NCI-H2196 treated with DMSO at 0.1 percent for 48 hours (cell line): Measurements from ENCODE around the gene SLC25A24.
"Not testable (repeated sequence)": the region's sequence is repeated elsewhere in the genome, so short reads cannot be mapped to it uniquely, and the experiment has no call there.

ENCODE experiments used
- DNase-seq: peaks from one replicate; lab custom pipeline; 2025; ENCODE audit not compliant: unreplicated experiment; lab: John Stamatoyannopoulos, UW

Gene SLC25A24

DNA sequence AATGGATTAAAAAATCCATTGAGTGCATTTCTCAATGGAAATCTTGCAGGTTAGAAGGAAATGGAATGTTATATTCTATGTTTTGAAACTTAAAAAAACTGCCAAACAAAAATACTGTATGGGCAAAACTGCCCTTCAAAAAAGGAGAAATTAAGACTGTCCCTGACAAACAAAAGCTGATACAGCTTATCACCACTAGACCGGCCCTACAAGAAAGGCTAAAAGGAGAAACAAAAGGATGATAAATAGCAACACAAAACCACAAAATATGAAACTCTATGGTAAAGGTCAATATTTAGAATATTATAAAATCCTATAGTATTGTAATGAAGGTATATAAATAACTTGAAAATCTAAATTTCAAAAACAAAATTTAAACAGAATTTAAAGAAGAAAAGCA lies 60.0 kb downstream of the SLC25A24 start:
- no peak for DNase-seq

DNA sequence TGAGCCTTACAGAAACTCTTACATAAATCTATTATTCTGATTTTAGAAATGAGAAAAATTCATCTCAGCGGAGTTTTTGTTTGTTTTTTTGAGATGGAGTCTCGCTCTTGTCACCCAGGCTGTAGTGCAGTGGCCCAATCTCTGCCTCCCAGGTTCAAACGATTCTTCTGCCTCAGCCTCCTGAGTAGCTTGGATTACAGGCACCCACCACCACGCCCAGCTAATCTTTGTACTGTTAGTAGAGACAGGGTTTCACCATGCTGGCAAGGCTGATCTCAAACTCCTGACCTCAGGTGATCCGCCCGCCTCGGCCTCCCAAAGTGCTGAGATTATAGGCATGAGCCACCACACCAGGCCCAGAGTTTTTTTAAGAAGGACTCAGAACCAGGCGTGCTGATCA lies 60.6 kb downstream of the SLC25A24 start:
- DNase-seq = not testable (repeated sequence)

DNA sequence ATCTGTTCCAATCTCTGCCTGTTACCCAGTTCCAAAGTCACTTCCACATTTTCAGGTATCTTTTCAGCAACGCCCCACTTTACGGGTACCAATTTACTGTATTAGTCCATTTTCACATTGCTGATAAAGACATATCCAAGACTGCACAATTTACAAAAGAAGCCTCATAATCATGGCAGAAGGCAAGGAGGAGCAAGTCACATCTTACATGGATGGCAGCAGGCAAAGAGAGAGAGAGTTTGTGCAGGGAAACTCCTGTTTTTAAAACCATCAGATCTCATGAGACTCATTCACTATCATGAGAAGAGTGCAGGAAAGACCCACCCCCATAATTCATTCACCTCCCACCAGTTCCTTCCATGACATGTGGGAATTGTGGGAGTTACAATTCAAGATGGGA lies 67.0 kb downstream of the SLC25A24 start:
- DNase-seq = not testable (repeated sequence)

DNA sequence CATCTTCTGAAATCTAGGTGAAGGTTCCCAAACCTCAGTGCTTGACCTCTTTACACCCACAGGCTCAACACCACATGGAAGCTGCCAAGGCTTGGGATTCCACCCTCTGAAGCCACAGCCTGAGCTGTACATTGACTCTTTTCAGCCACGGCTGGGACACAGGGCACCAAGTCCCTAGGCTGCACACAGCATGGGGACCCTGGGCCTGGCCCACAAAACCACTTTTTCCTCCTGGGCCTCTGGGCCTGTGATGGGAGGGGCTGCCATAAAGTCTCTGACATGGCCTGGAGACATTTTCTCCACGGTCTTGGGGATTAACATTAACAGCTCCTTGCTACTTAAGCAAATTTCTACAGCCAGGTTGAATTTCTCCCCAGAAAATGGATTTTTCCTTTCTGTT lies 67.8 kb downstream of the SLC25A24 start:
- DNase-seq = not testable (repeated sequence)

DNA sequence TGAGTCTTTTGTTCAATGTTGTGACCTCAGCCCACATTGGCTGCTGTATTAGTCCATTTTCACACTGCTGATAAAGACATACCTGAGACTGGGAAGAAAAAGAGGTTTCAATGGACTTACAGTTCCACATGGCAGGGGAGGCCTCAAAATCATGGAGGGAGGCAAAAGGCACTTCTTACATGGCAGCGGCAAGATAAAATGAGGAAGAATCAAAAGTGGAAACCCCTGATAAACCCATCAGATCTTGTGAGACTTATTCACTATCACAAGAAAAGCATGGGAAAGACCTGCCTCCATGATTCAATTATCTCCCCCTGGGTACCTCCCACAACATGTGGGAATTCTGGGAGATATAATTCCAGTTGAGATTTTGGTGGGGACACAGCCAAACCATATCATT lies 68.9 kb downstream of the SLC25A24 start:
- DNase-seq = not testable (repeated sequence)

DNA sequence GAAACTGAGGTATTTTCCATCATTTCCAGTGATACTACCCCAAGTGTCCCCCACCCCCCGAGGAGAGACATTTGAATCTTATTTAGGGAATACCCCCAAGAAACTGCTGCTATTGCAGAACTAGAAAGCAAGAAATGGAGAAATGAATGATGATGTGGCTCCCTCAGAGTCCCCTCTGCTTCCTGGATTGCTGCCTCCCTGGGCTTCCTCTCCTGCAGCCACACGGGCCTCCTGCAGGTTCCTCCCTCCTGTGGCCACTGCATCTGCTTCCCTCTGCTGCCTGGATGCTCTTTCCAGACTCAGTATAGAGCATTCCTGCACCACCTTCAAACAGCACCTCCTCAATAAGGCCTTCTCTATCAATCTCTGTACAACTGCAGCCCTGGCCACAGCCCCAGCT lies 69.3 kb downstream of the SLC25A24 start:
- no peak for DNase-seq

DNA sequence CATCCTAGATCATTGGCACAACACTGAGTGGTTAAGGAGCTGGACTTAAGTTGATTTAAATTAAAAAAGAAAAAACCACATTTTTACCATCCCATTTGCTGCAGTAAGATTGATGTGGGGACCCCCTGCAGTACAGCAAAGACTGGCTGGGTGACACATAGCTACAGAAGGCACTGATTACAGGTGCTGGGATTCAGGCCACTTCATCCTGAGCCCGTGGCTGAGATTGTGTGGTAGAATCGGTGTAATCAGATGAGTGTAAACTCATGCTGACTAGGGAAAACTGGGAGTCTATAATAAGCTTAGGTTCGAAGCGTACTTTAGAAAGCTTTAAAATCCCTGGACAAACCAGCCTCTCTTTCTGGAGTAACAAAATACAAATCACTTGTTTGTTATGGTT lies 70.1 kb downstream of the SLC25A24 start:
- DNase-seq = no peak

DNA sequence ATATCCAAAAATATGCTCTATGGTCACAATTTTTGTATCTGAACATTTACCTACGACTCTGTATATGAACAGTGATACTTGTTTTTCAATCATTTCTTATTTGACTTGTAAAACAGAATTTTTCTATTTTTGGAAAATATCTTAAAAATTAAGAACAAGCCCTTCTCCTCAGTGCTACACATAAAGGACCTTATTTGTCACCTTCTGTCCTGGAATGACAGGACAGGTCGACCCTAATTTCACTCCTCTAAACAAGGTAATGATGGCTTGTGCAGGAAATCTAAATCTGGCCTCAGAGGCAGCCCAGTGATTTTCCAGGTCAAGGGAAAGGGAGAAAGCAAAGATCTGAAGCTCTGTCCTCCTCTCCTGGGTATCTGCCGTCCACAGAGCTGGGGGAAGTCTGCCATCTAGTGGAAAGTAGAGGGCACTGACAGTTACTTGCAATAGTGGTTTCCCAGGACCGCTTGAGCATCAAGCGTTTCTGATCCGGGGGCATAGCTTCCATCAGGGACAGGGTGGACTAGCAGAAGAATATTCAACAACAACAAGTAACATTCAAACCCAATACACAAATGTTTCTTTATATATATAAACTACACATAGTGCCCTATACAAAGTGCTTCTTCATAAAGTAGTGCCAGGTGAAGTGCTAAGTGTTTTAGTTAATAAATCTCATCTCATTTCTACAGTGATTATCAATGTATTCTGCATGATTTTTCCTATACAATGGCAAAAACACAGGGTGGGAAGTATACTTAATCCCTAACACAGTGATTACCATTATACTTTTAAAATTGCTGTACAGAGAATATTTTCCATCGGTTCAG lies 74.6 kb downstream of the SLC25A24 start:
- DNase-seq = peak; percentile 22

DNA sequence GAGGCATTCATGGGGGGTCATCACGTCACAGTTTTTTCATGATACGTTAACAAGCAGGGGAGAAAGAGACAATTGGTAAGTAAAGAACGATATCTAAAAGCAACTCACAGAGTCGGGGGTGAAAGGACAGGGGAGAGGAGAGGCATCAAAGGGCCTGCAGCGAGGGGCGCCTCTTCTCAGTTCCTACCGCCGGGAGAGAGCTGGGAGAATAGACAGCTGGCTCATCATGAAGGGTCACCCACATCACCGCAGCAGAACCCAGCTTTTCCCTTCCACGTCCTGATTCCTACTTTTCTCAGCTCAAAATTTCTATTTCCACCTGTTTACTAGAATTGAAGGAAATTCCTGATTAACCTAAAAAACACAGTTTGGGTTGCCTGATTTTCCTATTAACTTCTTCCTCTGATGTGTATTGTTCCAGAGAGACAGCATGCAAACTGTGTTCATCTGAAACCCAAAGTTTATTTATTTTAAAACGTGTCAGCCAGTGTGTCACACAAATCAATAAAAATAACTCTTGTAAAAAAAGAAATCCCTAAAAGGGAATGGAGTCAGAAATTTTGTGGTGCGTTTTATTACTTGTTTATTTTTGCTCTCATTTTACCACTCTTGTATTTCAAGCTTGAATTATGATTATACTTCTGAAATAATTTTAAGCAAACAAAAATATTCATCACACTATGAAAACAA lies 75.4 kb downstream of the SLC25A24 start:
- DNase-seq = no peak

DNA sequence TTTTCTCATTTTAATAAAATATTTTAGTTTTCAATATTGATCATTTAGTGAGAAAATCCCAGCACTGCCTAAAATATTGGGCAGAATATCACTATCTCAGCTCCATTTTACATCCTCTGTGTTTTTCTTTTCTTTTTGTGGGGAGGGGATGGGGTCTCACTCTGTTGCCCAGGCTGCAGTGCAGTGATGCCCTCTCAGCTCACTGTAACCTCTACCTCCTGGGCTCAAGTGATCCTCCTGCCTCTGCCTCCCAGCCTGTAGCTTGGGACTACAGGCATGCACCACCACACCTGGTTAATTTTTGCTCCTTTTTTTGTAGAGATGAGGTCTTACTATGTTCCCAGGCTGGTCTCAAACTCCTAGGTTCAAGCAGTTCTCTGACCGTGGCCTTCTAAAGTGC lies 76.1 kb downstream of the SLC25A24 start:
- no peak for DNase-seq

DNA sequence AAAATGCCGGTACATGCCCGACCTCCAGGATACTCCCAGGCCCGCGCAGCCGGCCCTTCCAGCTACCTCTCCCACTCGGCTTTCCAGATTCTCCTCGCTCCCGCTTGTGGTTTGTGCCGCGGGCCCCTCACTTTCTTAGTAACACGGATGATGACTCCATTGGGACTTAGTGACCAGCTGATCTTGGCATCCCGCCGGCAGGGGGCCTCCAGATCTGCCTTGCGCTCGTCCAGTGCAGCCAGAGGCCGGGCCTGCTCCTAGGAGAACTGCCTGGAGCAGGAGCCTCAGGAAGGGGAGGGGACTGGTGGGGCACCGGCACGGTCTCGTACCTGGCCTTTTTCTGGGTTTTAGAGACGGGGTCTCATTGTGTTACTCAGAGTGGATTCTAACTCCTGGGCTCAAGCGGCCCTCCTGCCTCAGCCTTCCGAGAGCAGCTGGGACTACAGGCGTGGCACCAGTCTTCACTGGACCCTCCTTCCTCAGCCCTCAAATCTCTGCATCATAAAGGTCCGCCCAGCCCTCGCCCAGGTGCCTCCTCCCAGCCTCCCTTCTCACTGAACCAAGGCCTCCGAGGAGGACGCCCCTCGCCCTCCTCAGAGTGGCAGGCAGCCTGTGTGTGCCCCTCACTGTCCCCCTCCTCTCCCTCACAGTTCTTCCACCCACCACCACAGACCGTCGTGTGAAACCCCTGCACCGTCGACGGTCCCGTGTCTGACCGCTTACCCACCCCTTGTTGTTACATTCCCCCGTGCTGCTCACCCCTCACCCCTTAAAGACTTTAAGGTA lies 78.6 kb downstream of the SLC25A24 start:
- DNase-seq = no peak

DNA sequence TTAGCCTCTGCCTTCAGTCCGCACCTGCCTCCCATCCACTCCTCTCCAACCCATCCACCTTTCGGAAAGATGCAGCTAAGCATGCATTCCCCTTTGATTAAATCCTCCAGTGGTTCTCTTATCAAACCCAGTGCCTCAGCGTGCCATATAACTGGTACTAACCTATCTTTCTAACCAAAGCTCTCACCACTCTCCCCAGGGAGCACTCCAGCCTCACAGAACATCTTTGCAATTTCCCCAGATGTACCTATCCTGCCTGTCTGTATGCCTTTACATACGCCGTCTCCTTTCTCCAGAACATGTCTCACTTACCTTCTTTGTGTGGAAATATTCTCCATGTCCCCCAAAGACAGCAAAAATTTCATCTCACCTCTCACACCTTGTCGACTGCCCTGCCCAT lies 80.0 kb downstream of the SLC25A24 start:
- no peak for DNase-seq

DNA sequence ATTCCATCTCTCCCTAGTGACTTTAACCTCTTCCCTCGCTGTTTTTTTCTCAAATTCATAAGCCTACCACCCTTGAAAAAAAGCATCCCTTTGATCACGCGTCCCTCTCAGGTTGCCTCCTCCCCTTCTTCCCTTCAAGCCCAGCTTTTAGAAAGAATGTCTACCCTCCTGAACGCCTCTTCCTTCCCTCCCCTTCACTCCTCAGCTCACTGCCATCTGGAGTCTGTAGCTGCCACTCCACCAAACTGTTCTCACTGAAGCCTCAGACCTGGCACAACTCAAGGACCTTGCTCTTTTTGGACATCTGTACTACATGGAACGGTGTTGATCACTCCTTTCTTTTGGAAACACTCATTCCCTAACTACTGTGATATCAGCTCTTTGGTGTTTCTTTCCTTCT lies 80.6 kb downstream of the SLC25A24 start:
- no peak for DNase-seq

DNA sequence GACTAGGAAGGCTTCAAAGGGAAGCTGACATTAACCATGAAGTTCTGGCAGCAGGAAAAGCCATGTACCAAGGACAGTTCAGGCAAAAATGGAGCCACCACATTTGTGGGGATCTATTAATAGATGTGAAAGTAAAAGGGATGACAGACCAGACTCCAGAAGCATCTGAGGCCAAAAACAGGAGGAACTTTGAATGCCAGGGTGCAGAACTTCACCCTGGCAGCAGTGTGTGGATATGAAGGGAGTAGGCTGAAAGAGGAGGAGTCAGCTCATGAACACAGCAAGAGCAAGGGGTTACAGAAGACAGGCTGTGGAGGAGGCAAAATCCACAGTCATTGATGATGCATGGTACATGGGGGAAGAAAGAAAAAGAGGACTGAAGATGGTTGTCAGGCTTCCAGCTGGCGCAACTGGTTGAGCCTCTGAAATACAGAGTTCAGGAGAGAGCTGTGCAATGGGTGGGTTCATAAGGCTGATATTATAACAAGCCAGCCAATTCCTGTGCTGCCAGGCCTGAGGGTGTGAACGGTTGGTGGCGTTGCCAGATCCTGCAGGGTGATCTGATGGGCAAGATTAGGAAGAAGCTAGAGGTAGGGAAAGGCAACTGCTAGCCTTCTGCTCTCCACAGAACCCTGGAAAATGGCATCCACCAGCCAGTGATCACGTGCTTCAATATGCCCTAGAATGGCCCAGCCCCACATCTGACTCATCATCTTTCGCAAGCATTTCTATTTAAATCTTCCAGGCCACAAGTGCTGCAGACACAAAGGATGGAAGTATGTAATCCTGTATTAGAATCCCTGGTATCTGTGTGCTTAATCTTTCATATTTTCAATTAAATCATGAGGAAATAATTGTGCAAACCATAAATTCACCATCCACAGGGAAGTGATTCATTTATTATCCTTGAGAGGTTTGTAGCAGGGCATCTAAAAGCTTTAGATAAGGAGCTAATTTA lies 81.9 kb downstream of the SLC25A24 start:
- no peak for DNase-seq

DNA sequence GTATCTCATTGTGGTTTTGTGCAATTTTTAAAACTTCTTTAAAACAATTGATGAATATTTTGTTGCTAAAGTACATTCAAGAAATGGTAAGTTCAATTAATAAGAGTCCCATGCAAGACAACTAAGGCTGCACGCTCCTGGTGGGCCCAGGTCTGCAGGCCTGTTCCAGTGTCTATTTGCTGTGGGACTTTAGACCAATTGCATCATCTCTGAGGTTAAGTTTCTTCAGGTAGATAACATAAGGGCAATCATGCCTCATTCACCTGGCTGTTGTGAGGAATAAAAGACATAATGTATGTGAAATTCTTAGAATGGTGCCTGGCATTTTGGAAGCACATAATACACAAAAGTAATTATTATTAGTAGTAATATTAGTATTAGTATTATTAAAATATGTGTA lies 82.9 kb downstream of the SLC25A24 start:
- DNase-seq = no peak

DNA sequence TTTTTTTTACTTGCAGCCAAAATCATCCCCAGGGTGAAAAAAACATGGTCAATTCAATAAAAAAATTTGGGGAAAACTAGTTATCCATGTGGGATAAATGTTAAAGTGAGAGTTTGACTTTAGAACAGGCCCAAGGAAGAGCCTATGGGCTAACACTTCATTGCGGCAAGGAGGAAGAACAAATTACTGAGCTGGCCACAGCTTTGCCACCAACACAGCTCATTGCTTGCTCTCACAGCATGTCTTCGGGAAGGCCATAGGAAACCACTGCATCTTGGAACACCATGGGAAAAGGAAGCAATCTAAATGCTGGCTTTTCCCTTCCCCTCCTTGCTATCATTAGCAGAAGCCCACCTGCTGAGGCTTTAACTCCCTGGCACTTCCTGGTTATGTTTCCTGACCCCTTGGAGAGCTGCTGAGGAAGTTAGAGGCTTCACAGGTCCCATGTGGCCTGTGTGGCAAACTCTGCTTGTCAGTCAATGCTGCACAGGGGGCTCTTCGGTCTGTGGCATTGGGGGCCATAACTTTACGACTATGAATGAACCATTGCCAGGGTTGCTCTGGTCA lies 86.0 kb downstream of the SLC25A24 start:
- no peak for DNase-seq

DNA sequence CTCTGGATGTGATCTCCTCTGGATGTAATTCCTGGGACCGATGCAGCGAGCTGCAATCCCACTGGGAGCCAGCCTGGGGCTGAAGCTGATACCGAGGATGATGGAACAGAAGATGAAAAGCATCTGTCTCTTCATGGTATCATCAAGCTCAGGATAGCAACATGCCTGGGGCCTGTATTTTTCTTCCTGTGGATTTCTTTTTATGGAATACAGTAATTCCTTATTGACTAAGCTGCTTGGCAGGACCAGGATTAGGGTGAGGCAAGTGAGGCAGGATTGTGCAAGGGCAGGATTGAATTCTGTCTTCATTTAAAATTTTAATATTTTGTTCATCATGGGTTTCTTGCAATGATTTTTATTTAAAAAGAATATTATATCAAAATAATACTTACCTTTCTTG lies 86.6 kb downstream of the SLC25A24 start:
- DNase-seq = no peak

DNA sequence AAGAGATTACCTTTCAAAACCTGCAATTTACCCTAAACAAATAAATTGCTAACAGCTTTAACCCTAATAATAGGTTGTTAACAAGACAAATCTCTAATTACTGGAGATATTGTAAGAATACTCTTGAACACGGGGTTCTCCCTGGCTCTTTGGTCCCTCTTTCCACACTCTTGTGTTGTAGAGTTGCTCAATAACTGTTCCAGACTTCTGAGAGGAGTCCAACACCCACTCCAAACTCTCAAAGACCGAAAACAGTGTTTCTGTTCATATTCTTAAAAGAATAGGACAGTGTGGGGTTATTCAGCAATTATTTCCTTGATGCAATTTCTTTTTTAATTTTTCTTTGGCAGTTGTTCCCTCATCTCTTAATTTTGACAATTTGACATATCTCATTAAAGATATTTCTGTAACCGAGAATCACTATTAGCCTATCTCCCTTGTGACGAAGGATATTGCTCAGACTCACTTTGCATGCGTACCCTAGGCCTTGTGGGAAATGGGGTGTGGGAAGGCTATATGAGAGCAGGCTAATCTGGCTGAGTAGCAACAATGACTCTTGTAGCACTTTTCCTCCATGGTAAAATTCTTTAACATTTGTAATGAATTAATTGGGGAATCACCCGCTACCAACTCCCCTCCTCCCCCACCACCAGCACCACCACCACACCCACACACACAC lies 90.7 kb downstream of the SLC25A24 start:
- DNase-seq = no peak

DNA sequence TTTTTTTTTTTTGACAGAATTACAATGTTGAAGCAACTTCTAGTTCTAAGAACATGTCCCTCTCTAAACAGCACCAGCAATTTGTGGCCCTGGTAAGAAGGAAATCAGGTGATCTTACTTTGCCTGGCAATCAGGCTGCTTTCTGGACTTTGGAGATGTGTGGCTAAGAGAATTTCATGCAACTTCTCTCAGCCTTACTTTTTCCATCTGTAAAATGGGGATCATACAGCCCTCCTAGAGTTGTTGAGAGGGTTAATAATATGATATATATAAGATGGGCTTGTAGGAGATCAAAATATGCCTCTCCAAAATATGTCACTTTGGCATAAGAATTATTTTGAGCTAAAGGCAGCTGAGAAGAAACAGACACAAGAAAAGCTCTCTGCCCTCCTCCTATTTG lies 92.0 kb downstream of the SLC25A24 start:
- no peak for DNase-seq

DNA sequence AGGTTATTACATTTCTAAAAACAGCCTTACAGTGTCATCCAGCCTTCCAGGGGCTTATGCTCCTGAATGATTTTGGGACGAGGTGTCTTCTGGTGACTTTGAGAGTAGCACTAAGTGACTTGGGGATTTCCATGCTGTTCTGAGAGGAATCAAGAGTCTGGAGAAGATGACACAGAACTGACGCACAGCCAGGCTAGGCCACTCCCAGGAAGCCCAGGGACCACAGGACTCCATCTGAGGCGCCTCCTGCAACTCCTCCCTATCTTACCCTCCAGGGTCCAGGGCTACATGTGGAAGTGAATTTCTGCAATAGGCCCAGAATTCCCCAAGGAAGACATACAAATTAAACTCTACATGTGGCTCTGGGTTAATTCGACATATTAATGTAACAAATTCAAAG lies 92.5 kb downstream of the SLC25A24 start:
- DNase-seq = no peak
